Measurements from ENCODE around the gene NSD1.
"Not testable (repeated sequence)": the region's sequence is repeated elsewhere in the genome, so short reads cannot be mapped to it uniquely, and the experiment has no call there.

The NSD1 gene

GRCh38 chr5:177131352-177132135, 2.0 kb upstream of the NSD1 start:
- DNase-seq: no peak

GRCh38 chr5:177132136-177133095, 1.2 kb upstream of the NSD1 start:
- no peak for DNase-seq

- DNase-seq: peak; percentile 69
These were observed 502 bp downstream of the NSD1 start for GRCh38 chr5:177133853-177134696.

- DNase-seq: no peak
These were observed 1.2 kb downstream of the NSD1 start for GRCh38 chr5:177134697-177135225.

GRCh38 chr5:177140312-177140711, 6.7 kb downstream of the NSD1 start:
- DNase-seq: no peak

- DNase-seq: no peak
These were observed 7.9 kb downstream of the NSD1 start for GRCh38 chr5:177141496-177141895.

- no peak for DNase-seq
These were observed 8.6 kb downstream of the NSD1 start for GRCh38 chr5:177142098-177142611.

GRCh38 chr5:177142778-177143177, 9.2 kb downstream of the NSD1 start:
- no peak for DNase-seq

GRCh38 chr5:177146891-177147638, 13.5 kb downstream of the NSD1 start:
- DNase-seq: no peak

GRCh38 chr5:177150061-177150460, 16.5 kb downstream of the NSD1 start:
- not testable (repeated sequence) for DNase-seq

- no peak for DNase-seq
These were observed 20.6 kb downstream of the NSD1 start for GRCh38 chr5:177154003-177154643.

GRCh38 chr5:177162379-177162778, 28.8 kb downstream of the NSD1 start:
- DNase-seq: no peak

- DNase-seq: no peak
These were observed 29.9 kb downstream of the NSD1 start for GRCh38 chr5:177163500-177163899.

GRCh38 chr5:177169271-177169670, 35.7 kb downstream of the NSD1 start:
- no peak for DNase-seq

GRCh38 chr5:177171961-177172360, 38.4 kb downstream of the NSD1 start:
- no peak for DNase-seq

- DNase-seq: no peak
These were observed 41.8 kb downstream of the NSD1 start for GRCh38 chr5:177175336-177175735.

GRCh38 chr5:177176175-177176711, 42.7 kb downstream of the NSD1 start:
- DNase-seq: no peak

- DNase-seq: not testable (repeated sequence)
These were observed 44.4 kb downstream of the NSD1 start for GRCh38 chr5:177177847-177178437.

- DNase-seq: no peak
These were observed 45.2 kb downstream of the NSD1 start for GRCh38 chr5:177178733-177179304.

- no peak for DNase-seq
These were observed 45.9 kb downstream of the NSD1 start for GRCh38 chr5:177179431-177179830.
